Liver (tissue), 9 donors: ENCODE data around the gene EIF4G2. TPM values are rescaled to one million over a fixed set of nuclear protein-coding genes. Genes with fewer than 3 reads are reported as not detected.
A peak's percentile ranks its signal among the peaks of the same experiment; 100 is the strongest.

Experiments
- DNase-seq: peaks from one replicate; pipeline ENCODE4 v3.0.0-alpha.2; 2017; ENCODE audit warnings: low spot score
- H3K27ac ChIP-seq, 2 donors: one replicate each; pipeline ENCODE4 v1.7.0; 2013; ENCODE audit warnings: inconsistent platforms in 2 of 2, low read length in 2 of 2, control low read depth in 1 of 2, low read depth in 1 of 2, mild to moderate bottlenecking in 1 of 2
- H3K27me3 ChIP-seq, 4 donors: one replicate each; pipeline versions ENCODE4 v1.6.1 to v1.7.0; 2013; ENCODE audit warnings: low read length in 3 of 4, inconsistent platforms in 1 of 4, mild to moderate bottlenecking in 1 of 4, moderate library complexity in 1 of 4; ENCODE audit not compliant: control insufficient read depth in 4 of 4, insufficient read depth in 4 of 4
- H3K36me3 ChIP-seq, 4 donors: one replicate each; pipeline versions ENCODE4 v1.6.1 to v1.7.0; 2013; ENCODE audit warnings: low read length in 3 of 4, mild to moderate bottlenecking in 3 of 4, low read depth in 1 of 4, moderate library complexity in 1 of 4; ENCODE audit not compliant: control insufficient read depth in 4 of 4, insufficient read depth in 3 of 4
- H3K4me1 ChIP-seq, 4 donors: one replicate each; pipeline versions ENCODE4 v1.6.1 to v1.7.0; 2013; ENCODE audit warnings: low read length in 3 of 4, mild to moderate bottlenecking in 3 of 4, moderate library complexity in 1 of 4; ENCODE audit not compliant: control insufficient read depth in 4 of 4, insufficient read depth in 4 of 4
- H3K4me3 ChIP-seq, 3 donors: one replicate each; pipeline versions ENCODE4 v1.6.1 to v1.7.0; 2013; ENCODE audit warnings: low read length in 3 of 3, control low read depth in 1 of 3, low read depth in 1 of 3, mild to moderate bottlenecking in 1 of 3
- H3K9ac ChIP-seq, 2 donors: one replicate each; pipeline ENCODE4 v1.7.0; 2013; ENCODE audit warnings: low read length in 2 of 2, mild to moderate bottlenecking in 2 of 2, moderate library complexity in 2 of 2, control low read depth in 1 of 2, low read depth in 1 of 2
- H3K9me3 ChIP-seq, 4 donors: one replicate each; pipeline versions ENCODE4 v1.6.1 to v1.7.0; 2013; ENCODE audit warnings: low read length in 3 of 4; ENCODE audit not compliant: control insufficient read depth in 4 of 4
- EGR1 ChIP-seq, 2 donors: IDR thresholded peaks; 2 replicates each; pipeline ENCODE4 v1.6.1; 2016 to 2018; ENCODE audit warnings: antibody characterized with exemption in 2 of 2, low read depth in 2 of 2
- FOXA1 ChIP-seq: IDR thresholded peaks from 2 replicates; pipeline ENCODE4 v1.6.1; 2016; ENCODE audit warnings: antibody characterized with exemption
- GABPA ChIP-seq, 2 donors: IDR thresholded peaks in 1 of 2; conservative IDR thresholded peaks in 1 of 2; 2 replicates each; pipeline ENCODE4 v1.6.1; 2016; ENCODE audit warnings: antibody characterized with exemption in 2 of 2, mild to moderate bottlenecking in 1 of 2, moderate library complexity in 1 of 2
- HNF4A ChIP-seq, 2 donors: conservative IDR thresholded peaks; 2 replicates each; pipeline ENCODE4 v1.6.1; 2016; ENCODE audit warnings: antibody characterized with exemption in 2 of 2, mild to moderate bottlenecking in 2 of 2
- HNF4G ChIP-seq: IDR thresholded peaks from 2 replicates; pipeline ENCODE4 v1.6.1; 2016; ENCODE audit warnings: antibody characterized with exemption
- JUND ChIP-seq, 2 donors: IDR thresholded peaks; 2 replicates each; pipeline ENCODE4 v1.6.1; 2016; ENCODE audit warnings: antibody characterized with exemption in 2 of 2
- NR2F2 ChIP-seq: IDR thresholded peaks from 2 replicates; pipeline ENCODE4 v1.6.1; 2016; ENCODE audit warnings: antibody characterized with exemption
- RAD21 ChIP-seq, 2 donors: IDR thresholded peaks; 2 replicates each; pipeline ENCODE4 v1.6.1; 2016; ENCODE audit warnings: antibody characterized with exemption in 2 of 2, mild to moderate bottlenecking in 2 of 2
- REST ChIP-seq: IDR thresholded peaks from 2 replicates; pipeline ENCODE4 v1.6.1; 2016; ENCODE audit warnings: antibody characterized with exemption, mild to moderate bottlenecking
- RXRA ChIP-seq, 2 donors: IDR thresholded peaks; 2 replicates each; pipeline ENCODE4 v1.6.1; 2017 to 2018; ENCODE audit warnings: antibody characterized with exemption in 2 of 2, mild to moderate bottlenecking in 1 of 2
- SP1 ChIP-seq: IDR thresholded peaks from 2 replicates; pipeline ENCODE4 v1.6.1; 2018; ENCODE audit warnings: antibody characterized with exemption, mild to moderate bottlenecking
- TAF1 ChIP-seq: conservative IDR thresholded peaks from 2 replicates; pipeline ENCODE4 v1.6.1; 2016; ENCODE audit warnings: antibody characterized with exemption, mild to moderate bottlenecking
- YY1 ChIP-seq: IDR thresholded peaks from 2 replicates; pipeline ENCODE4 v1.6.1; 2016; ENCODE audit warnings: antibody characterized with exemption, mild to moderate bottlenecking
- WGBS: extraction: QIAGEN DNeasy Blood & Tissue Kit; methylation state at CpG from one replicate; pipeline ENCODE4 v1.1.7; 2013; 5-methylcytosine and 5-hydroxymethylcytosine counted together
- polyA plus RNA-seq, 2 donors: library from polyadenylated mRNA; stranded (reverse) in 1 of 2; unstranded in 1 of 2; fragments of 200-250 nt in 1 of 2; fragments of >200 nt in 1 of 2; fragmentation: Nextera tagmentation in 1 of 2; extraction: Ambion mirVana in 1 of 2; gene quantifications; one replicate each; pipeline versions ENCODE4 v1.2.1 to v1.2.3, GENCODE V29; 2013 to 2015
- total RNA-seq, 2 donors: library from RNA; depleted of rRNA; stranded (reverse); fragments of >200 nt; gene quantifications; one replicate each; pipeline ENCODE4 v1.2.3, GENCODE V29; 2014
- TF ChIP-seq, protein P1 (sequence below): IDR thresholded peaks from 2 replicates; pipeline ENCODE4 v1.6.1; 2016; ENCODE audit warnings: antibody characterized with exemption
- TF ChIP-seq, protein P2 (sequence below): IDR thresholded peaks from 2 replicates; pipeline ENCODE4 v1.6.1; 2016; ENCODE audit warnings: antibody characterized with exemption
- TF ChIP-seq, protein P3 (sequence below): IDR thresholded peaks from 2 replicates; pipeline ENCODE4 v1.6.1; 2016; ENCODE audit warnings: antibody characterized with exemption
- TF ChIP-seq, protein P4 (sequence below): fragments of 150-350 bp; IDR thresholded peaks from 2 replicates; pipeline ENCODE4 v1.5.1; 2017; ENCODE audit warnings: improper control_type of control experiment, low read depth, low read length; ENCODE audit not compliant: missing input control
- donor health status: healthy.
- donor health status: healthy.
- donor health status: healthy.
- donor health status: healthy.
- donor health status: healthy.

Gene EIF4G2
- total and polyA plus RNA-seq, 4 donors: 126 to 268 (median 209) TPM

- H3K27me3 ChIP-seq: no peaks in the 10 kb centered on the region
- H3K36me3 ChIP-seq: peaks cover 21 to 59% (median 55%) of the 10 kb centered on the region in 4 donors
- TF ChIP-seq JUND (IDR thresholded peaks at IDR 0.05): no peak
- peak in 1 of 2 donors; percentile 8 for TF ChIP-seq HNF4A (conservative IDR thresholded peaks at IDR 0.05)
- H3K4me3 ChIP-seq: no peak overlapping the region
- peaks cover 4 to 28% (median 18%) of the 10 kb centered on the region in 4 donors for H3K4me1 ChIP-seq
- no peaks in the 10 kb centered on the region for H3K9me3 ChIP-seq
- 30% methylated on average over 8 of the region's 8 CpGs for WGBS
- H3K9ac ChIP-seq: no peak overlapping the region
- no peak for DNase-seq
- no peak overlapping the region for H3K27ac ChIP-seq
These were observed 3.0 kb downstream of the EIF4G2 start for GRCh38 chr11:10805741-10806140.

GRCh38 chr11:10803676-10804075 is 5.0 kb downstream of the EIF4G2 start:
- H3K4me3 ChIP-seq: no peak overlapping the region
- no peak overlapping the region for H3K27ac ChIP-seq
- no peaks in the 10 kb centered on the region for H3K27me3 ChIP-seq
- TF ChIP-seq, protein P1, sequence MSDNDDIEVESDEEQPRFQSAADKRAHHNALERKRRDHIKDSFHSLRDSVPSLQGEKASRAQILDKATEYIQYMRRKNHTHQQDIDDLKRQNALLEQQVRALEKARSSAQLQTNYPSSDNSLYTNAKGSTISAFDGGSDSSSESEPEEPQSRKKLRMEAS: no peak
- TF ChIP-seq RAD21 (IDR thresholded peaks at IDR 0.05) (no peak), TAF1 (no peak)
- TF ChIP-seq, protein P2, sequence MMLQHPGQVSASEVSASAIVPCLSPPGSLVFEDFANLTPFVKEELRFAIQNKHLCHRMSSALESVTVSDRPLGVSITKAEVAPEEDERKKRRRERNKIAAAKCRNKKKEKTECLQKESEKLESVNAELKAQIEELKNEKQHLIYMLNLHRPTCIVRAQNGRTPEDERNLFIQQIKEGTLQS: no peak
- H3K36me3 ChIP-seq: peaks cover 31 to 80% (median 76%) of the 10 kb centered on the region in 4 donors
- no peak overlapping the region for H3K9ac ChIP-seq
- no peaks in the 10 kb centered on the region for H3K9me3 ChIP-seq
- 82% methylated on average over 6 of the region's 6 CpGs for WGBS
- DNase-seq: no peak
- peaks cover 4 to 20% (median 16%) of the 10 kb centered on the region in 4 donors for H3K4me1 ChIP-seq

GRCh38 chr11:10800292-10800691 is 8.4 kb downstream of the EIF4G2 start:
- H3K9me3 ChIP-seq: no peaks in the 10 kb centered on the region
- no peak for DNase-seq
- no peak overlapping the region for H3K27ac ChIP-seq
- no peak overlapping the region for H3K4me3 ChIP-seq
- no peaks in the 10 kb centered on the region for H3K27me3 ChIP-seq
- 89% methylated on average over 2 of the region's 2 CpGs for WGBS
- H3K9ac ChIP-seq: no peak overlapping the region
- H3K4me1 ChIP-seq: no peaks in the 10 kb centered on the region
- H3K36me3 ChIP-seq: peaks cover 28 to 93% (median 92%) of the 10 kb centered on the region in 4 donors
- TF ChIP-seq TAF1 (no peak), HNF4A (conservative IDR thresholded peaks at IDR 0.05) (no peak), YY1 (no peak), JUND (IDR thresholded peaks at IDR 0.05) (no peak), FOXA1 (no peak), RAD21 (IDR thresholded peaks at IDR 0.05) (no peak), GABPA (IDR thresholded peaks at IDR 0.05 in 1 of 2, conservative IDR thresholded peaks at IDR 0.05 in 1 of 2) (no peak), REST (no peak), RXRA (IDR thresholded peaks at IDR 0.05) (no peak), SP1 (no peak), EGR1 (IDR thresholded peaks at IDR 0.05; ENCODE audit: low read depth in 2 of 2) (no peak), NR2F2 (no peak), HNF4G (no peak)
- TF ChIP-seq, protein P3, sequence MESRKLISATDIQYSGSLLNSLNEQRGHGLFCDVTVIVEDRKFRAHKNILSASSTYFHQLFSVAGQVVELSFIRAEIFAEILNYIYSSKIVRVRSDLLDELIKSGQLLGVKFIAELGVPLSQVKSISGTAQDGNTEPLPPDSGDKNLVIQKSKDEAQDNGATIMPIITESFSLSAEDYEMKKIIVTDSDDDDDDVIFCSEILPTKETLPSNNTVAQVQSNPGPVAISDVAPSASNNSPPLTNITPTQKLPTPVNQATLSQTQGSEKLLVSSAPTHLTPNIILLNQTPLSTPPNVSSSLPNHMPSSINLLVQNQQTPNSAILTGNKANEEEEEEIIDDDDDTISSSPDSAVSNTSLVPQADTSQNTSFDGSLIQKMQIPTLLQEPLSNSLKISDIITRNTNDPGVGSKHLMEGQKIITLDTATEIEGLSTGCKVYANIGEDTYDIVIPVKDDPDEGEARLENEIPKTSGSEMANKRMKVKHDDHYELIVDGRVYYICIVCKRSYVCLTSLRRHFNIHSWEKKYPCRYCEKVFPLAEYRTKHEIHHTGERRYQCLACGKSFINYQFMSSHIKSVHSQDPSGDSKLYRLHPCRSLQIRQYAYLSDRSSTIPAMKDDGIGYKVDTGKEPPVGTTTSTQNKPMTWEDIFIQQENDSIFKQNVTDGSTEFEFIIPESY: no peak
- TF ChIP-seq, protein P4, sequence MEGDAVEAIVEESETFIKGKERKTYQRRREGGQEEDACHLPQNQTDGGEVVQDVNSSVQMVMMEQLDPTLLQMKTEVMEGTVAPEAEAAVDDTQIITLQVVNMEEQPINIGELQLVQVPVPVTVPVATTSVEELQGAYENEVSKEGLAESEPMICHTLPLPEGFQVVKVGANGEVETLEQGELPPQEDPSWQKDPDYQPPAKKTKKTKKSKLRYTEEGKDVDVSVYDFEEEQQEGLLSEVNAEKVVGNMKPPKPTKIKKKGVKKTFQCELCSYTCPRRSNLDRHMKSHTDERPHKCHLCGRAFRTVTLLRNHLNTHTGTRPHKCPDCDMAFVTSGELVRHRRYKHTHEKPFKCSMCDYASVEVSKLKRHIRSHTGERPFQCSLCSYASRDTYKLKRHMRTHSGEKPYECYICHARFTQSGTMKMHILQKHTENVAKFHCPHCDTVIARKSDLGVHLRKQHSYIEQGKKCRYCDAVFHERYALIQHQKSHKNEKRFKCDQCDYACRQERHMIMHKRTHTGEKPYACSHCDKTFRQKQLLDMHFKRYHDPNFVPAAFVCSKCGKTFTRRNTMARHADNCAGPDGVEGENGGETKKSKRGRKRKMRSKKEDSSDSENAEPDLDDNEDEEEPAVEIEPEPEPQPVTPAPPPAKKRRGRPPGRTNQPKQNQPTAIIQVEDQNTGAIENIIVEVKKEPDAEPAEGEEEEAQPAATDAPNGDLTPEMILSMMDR: no peak
- TF ChIP-seq, protein P2: no peak
- TF ChIP-seq, protein P1: no peak
